ENCODE data around the gene DTWD1. TPM values are rescaled to one million over a fixed set of nuclear protein-coding genes. Genes with fewer than 3 reads are reported as not detected.
"Not testable (repeated sequence)": the region's sequence is repeated elsewhere in the genome, so short reads cannot be mapped to it uniquely, and the experiment has no call there.

DTWD1 gene, protein sequence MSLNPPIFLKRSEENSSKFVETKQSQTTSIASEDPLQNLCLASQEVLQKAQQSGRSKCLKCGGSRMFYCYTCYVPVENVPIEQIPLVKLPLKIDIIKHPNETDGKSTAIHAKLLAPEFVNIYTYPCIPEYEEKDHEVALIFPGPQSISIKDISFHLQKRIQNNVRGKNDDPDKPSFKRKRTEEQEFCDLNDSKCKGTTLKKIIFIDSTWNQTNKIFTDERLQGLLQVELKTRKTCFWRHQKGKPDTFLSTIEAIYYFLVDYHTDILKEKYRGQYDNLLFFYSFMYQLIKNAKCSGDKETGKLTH
- total RNA-seq = 40.9 TPM

DNA sequence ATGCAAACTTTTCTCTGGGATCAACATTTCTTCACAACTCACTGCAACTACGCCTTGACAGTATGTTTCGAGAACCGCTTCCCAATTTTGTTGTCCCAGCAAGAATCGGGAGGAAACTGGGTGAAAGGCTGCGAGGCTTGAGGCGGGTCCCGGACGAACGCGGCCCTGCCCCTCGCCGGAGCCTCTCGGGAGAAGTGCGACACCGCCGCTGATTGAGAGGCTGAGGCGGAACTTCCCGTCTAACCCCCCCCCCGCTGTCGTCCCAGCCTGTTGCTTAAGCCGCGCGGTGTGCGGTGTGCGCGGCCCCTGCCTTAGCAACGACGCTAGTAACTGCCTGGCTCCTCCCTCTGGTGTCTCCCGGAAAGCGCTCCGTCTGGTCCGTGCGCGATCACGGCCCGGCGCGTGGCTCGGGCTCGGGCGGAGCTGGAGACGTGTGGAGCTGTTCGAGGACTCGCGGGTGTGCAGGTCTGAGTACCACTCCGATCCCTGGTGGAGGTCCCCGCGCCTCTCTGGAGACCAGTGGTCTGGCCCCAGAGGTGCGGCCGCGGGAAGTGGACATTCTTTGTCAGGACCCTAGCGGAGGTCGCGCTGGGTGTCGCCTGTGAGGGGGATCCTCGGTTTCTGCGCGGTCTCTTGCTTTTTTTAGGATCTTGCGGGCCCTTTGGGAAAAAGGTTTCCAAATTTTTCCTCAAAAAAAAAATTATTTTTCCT lies at the start of gene DTWD1, which contains the start of gene FAM227B:
Gene DTWD1 (plus strand): TSS at position 391 of the 711 bp plus-strand sequence. CDS start 4,120 bp downstream, outside the sequence.
Gene FAM227B (minus strand): TSS at position 161 of the 711 bp plus-strand sequence. CDS start 5,647 bp downstream, outside the sequence.
- DNase-seq = peak; percentile 99

DNA sequence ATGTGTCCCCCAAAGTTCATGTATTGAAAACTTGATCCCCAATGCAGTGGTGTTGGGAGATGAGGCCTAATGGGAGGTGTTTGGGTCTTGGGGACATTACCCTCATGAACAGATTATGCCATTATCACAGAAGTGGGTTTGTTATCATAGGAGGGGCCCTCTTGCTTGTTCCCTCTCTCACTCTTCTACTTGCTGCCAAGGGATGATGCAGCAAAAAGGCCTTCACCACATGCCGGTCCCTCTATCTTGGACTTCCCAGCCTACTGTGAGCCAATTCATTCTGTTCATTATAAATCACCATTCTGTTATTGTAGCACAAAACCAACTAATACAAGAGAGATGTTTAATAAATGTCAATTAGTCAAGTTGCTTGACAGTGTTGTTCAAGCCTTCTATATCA lies 47.4 kb upstream of the DTWD1 start:
- DNase-seq = no peak

DNA sequence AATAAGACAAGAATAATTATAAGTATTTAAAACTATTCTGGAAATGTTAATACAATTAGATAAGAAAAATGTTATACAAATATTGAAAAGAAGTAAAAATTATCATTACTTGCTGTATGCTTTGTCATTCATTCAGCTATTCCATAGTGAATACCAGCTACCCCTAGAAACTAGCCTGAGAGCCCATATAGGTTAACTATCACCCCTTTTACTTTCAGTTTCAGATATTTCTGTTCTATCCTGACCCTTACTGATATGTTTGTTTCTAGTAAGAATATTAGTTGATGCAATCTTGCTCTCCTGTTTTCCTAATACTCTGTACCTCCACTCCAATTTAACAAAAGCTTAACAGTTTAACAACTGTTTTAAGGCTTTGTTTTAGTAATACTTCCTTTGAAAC lies 31.8 kb upstream of the DTWD1 start:
- no peak for DNase-seq

DNA sequence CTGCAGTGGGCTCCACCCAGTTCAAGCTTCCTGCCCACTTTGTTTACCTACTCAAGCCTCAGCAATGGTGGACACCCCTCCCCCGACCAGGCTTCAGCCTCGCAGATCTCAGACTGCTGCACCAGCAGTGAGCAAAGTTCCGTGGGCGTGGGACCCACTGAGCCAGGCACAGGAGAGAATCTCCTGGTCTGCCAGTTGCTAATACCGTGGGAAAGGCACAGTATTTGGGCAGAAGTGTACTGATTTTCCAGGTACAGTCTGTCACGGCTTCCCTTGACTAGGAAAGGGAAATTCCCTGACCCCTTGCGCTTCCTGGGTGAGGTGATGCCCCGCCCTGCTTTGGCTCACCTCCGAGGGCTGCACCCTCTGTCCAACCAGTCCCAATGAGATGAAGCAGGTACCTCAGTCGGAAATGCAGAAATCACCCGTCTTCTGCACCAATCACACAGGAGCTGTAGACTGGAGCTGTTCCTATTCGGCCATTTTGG lies 28.0 kb upstream of the DTWD1 start:
- not testable (repeated sequence) for DNase-seq

DNA sequence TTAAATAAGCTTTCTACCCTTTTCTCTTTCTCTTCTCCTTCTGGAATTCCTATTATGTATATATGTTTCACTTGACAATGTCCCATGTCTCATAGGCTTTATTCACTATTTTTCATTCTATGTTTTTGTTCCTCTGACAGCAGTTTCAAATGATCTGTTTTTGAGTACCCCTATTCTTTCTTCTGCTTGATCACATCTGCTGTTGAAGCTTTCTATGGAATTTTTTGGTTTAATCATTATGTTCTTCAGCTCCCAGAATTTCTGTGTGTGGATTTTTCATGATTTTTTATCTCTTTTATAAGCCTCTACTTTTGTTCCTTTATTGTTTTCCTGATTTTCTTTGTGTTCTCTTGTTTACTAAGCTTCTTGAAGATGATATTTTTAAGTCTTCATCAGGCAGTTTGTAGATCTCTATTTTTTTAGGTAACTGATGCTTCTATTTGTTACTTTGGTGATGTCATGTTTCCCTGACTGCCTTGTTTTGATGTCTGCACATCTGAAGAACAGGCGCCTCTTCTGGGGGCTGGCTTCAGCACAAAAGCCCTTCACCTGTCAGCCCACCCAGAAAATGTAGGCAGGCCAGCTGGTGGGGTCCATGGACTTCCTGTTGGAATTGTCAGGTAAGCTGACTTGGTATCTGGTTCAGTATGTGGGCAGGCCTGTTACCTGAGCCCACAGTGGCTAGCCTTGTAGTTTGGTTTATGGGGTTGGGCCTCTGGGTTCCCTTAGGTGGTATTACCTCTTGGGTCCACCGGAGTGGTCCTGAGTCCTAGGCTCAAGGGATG lies 16.0 kb upstream of the DTWD1 start:
- no peak for DNase-seq

DNA sequence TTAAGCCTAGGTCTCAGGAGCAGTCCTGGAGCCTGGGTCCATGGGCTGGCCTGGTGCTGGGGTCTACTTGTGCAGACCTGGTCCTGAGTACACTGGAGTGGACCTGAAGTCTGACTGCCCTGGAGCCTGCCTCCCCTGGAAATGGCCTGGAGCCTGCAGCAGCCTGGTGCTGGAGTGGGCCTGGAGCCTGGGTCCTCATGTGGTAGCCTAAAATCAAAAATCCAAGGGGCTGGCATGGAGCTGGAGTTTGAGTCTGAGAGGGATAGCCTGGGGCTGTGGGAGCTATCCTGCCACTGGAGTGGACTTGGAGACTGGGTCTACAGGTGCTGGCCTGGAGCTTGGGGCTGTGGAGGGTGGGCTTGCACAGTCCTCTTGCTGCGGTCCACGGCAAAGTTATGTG lies 15.3 kb upstream of the DTWD1 start:
- DNase-seq = no peak

DNA sequence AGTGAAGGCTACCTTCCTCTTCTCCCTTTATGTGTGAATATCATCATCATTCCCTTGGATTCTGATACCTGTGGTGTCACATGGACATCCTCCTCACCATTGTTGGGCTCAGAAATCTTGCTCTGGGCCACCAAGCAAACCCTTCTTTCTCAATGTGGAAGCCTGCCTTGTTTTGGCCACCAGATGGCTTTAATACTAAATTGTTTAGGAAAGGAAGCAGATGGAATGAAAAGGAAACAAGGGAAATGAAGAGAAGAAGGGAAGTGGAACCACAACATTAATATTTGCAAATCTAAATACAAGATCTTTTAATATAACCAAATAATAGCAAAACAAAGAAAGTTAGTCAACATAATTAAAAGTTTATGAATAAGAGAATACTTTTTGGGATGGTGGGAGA lies 14.3 kb upstream of the DTWD1 start:
- DNase-seq = no peak

DNA sequence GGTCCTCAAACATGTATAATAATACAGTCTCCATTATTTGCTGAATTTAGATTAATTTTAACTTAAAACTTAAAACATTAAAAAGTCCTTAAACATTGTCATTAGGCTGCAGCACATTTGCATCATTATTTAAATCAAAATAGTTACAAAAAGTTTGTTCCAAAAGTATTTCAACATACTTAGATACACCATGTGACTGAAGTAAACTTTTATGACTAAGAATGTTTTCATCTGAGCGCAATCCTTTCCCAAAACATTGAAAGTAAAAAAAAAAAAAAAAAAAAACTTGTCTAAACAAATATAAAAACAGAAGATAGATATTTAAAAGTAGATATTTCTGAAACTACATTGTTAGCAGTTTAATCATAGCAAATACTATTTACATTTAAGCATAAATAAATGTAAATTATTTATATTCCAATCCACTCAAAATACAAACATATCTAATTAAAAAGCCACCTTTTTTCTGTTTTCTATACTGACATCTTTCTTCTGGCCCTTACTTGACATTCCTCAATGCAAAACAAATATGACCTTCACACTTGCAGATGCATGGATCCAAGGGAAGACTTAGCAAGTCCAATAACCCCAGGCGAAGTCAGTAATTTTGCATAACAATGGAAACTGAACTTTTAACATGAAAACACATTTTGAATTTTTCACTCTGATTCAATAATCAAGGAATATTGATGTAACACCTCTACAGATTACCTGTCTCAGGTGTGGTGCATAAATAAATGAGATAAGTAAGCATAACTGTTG lies 10.5 kb upstream of the DTWD1 start:
- no peak for DNase-seq

DNA sequence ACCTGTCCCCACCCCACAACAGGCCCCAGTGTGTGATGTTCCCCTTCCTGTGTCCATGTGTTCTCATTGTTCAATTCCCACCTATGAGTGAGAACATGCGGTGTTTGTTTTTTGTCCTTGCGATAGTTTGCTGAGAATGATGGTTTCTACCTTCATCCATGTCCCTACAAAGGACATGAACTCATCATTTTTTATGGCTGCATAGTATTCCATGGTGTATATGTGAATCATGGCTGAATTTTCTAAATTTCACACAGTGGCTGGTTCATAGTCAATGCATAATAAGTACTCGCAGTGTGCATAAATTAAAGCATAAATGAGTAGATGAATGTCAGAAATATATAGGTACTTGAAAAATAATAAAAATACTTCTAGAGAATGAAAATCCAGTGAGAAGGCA lies 8.6 kb upstream of the DTWD1 start:
- not testable (repeated sequence) for DNase-seq

DNA sequence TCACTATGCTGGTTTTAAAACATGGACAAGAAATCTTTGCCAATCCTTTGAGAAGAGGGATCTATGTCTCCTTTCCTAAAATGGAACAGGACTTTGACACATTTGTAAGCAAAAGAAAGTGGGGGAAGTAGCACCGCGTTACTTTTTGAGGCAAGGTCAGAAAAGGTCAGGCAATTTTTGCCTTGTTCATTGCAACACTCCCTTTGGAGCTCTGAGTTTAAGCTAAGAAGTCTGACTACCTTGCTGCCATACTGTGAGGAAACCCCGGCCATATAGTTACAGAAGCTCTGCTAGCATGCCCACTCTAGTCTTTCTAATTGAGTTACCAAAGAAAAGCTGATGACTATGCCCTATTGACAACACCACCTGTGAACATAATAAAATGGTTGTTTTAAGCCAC lies 1.6 kb upstream of the DTWD1 start:
- no peak for DNase-seq

DNA sequence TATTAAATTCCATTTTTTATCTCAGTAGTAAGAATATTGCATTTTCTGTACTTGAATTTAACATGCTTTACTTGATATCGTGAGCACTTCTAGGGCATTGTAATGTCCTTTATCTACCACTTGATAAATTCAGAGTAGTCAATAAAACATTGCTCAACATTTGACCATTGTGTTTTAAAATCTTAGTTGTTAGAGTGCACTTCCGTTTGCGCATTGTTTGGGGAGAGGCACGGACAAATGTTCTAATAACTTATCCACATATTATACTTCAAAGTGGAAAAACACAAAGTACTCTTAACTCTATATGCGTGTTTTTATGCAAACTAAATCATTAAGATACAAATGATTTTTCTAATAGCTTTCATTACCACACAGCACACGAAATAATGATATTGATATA lies 649 bp upstream of the DTWD1 start:
- no peak for DNase-seq

DNA sequence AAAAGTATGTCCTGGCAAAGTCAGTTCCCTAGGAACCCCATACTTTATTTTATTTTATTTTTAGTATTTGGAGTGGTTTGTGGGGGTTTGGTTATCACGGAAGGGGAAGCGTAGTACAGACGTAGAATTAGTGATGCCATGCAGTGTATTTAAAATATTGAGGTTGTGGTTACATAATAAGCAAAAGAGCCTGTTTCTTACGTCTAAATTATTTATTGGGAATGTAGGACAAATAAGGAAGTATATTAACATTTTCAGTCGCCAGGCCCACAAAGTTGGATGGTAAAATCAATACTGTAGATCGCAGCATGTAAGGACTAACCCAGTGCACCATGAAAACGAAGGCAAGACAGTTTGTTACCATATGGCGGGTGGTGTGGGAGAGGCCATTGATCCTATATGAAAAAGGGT lies 558 bp downstream of the DTWD1 start:
- DNase-seq = peak; percentile 28

DNA sequence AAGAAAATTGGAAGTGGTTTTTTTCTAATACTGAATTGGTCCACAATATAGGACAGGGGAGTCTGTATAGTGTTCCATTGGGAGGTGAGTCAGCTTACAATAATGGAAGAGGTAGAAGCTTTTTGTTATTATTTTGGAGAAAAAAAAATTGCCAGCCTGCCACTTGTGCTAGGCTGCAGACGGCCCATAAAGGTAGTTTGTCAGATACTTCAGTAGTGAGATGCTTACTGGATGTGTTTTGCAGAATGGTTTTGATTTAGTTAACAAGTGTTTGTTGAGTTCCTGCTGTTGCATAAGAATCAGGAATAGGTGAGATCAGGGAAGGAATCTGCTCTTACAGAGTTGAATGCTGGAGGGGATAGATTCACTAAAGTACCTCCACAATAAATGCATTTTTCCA lies 1.0 kb downstream of the DTWD1 start:
- no peak for DNase-seq

DNA sequence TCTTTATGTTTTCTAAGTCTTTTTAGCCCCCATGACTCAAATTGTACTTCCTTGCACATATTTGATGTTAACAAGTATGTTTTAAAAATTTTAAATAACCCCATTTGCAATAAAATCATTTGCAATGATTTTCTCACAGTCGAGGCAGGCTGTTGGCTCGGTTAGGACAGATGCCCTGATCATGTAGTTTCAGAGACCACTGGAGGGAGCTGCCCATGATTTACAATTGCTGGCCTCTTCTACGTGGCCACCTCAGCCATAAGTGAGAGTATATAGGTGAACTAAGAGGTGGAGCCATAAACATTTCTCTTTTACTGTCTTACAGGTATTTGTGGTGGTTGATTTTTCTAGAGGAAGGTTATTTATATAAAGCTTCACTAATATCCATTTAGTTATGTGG lies 1.7 kb downstream of the DTWD1 start:
- peak; percentile 20 for DNase-seq

DNA sequence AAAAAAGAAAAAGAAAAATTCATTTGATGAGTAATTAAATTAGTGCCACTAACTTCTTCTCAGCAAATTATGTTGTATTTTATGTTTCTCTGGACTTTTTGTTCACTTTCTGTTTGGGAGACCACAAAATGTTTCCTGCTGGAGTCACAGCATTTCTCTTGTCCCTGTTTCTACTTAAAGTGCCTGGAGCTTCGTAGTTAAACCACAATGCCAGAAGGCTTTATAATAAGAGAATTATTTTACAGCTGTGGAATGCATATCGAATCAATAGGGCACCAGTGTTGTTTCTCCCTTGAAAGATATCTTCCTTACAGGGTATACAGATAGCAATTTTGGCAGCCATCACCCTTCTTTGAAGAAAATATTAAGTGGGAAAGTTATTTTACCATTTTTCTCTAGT lies 3.2 kb downstream of the DTWD1 start:
- DNase-seq = peak; percentile 62

DNA sequence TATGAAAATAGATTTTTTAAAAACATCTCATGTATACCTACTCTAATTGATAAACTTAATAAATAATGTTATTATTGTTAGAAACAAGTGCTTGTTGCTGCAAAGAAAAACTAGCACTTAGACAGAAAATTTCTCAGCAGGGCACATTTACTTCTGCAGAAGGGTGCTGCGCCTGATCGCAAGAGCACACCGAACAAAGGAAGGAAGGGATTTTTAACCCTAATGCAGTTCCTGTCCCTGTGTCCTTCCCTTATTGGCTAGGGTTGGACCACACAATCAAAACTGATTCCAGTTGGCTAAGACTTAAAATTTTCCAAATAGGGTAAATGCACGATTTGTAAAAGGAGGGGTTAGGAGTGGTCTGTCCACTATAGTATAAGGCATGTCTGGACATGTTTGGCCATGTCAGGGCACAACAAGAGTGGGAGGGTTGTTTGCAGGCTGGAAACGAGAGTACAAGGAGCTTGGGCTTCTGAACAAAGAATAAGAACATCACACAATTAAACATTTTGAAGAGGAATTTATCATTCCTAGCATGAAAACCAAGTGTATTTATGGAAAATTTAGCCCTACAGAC lies 4.7 kb downstream of the DTWD1 start:
- DNase-seq = no peak

DNA sequence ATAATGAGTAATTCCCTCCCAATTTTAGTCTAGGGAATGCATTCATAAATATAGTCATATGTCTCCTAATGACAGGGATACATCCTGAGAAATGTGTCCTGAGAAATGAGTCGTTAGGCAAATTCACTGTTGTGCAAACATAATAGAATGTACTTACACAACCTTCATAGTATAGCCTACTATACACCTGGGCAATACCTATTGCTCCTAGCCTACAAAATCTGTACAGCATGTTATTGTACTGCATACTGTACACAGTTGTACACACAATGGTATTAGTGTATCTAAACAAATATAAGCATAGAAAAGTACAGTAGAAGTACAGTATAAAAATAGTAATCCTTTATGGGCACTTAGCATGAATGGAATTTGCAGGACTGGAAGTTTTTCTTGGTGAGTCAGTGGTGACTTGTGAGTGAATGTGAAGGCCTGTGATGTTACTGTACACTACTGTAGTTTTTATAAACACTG lies 6.6 kb downstream of the DTWD1 start:
- no peak for DNase-seq

DNA sequence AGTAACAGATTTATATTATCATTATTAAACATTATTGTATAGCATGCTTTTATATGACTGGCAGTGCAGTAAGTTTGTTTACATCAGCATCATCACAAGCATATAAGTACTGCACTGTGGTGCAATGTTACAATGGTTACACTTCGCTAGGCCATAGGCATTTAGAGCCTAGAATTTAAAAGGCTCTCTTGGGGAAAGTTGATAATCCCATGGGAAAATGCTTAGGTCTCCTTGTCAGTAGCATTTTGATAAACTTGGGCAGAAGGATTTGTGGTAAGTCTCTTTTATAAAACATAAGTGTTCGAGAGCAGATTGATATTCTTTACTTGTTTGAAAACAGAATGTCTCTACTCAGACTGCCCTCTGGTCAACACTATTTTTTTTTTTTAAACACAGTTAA lies 7.5 kb downstream of the DTWD1 start:
- no peak for DNase-seq

DNA sequence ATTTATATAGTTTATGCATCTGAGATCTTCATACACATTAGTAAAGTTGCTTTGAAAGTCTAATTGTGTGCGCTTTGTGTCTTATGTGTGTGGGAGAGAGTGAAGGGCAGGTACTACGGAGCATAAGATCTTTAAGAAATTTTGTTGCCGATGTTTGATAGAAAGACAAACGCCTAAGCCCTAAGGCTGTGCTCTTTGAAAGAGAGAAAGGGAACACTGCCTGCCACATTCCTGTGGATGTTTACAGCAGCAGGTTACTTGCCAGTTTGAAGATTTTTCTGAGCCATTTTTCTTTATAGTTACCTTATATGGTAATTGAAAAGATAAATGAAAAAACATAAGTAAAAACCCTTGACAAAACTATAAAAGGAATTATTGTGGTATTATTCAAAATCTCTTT lies 17.0 kb downstream of the DTWD1 start:
- DNase-seq = no peak

DNA sequence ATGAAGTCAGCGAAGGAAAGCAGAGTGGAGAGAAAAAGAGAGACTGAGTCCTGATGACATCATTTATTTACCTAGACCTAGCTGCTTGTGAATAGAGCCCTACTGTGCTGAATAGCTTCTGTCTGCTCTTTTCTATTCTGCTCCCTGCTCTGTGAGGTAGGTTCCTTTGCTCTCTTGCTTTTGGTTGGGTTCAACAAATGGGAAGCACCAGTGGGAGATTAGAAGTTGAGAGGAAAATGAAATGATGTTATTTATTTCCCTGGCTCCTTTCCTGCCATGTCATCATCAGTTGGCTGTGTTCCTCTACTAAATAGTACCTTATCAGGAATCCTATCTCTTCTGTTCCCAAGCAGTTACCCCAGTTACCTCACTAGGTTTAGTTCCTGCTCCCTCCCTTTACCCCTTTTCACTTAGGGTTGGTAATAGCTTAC lies 23.5 kb downstream of the DTWD1 start:
- DNase-seq = no peak

DNA sequence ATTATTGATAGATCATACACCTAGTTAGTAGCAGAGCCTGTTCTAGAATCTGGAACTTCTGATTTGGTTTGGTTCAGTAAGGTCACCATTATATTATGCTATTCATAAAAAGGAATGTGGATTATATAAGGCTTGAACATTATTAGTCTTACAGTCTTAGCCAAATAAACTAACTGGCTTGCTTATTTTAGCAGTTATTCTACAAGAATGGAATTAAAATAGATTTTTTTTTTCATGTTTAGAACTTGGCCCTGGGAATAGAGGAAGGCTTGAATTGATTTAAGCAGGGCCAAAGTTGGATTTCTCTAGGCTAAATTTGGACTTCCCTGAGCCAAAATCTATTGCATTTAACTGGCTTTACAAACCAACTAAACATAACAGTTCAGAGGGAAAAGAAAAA lies 24.4 kb downstream of the DTWD1 start:
- DNase-seq = peak; percentile 37

DNA sequence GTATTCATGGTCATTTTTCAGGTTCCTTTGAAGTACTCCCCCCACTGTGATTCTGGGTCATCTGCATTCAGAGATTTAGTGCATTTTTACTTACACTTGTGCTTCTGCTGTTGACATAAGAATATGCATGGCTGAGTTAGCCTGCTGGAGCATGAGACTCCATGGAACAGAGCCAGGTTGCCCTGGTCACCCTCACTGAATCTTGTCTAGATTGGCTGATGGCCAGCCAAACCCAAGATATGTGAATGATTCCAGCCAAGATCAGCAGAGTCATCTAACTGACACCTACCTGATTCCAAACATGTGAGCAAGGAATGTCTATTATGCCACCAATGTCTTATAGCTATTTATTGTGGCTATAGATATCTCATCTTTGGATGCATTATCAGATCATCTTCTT lies 25.1 kb downstream of the DTWD1 start:
- DNase-seq = peak; percentile 68

Measured in tongue (tissue), 2 donors.